ENCODE measurements around the gene ZIC5.

The ZIC5 gene

GRCh38 chr13:99959127-99959539 lies 12.4 kb downstream of the ZIC5 start:
- Histone ChIP-seq H4K91ac (ENCODE audit: low read depth, low read length, poor library complexity) (no peak overlapping the region), H3K18ac (ENCODE audit: low read length) (no peak overlapping the region), H3K36me3 (replicated peaks in 1 of 2; ENCODE audit: control insufficient read depth in 2 of 2, insufficient read depth in 2 of 2, low read length in 2 of 2) (peaks cover 0 to 15% of the 10 kb centered on the region in 2 donors), H4K8ac (ENCODE audit: low read depth, low read length) (no peak overlapping the region), H2BK12ac (ENCODE audit: low read length) (no peak overlapping the region), H2AK5ac (ENCODE audit: low read depth, low read length) (no peak overlapping the region), H3K4me3 (ENCODE audit: low read length in 2 of 2) (peak overlapping the region; percentile 66 to 70), H2BK5ac (ENCODE audit: low read length) (no peak overlapping the region), H3K23ac (ENCODE audit: low read depth, low read length, poor library complexity) (no peak overlapping the region), H3K4me1 (ENCODE audit: control insufficient read depth in 2 of 2, insufficient read depth in 1 of 2, low read depth in 1 of 2, low read length in 2 of 2) (peaks cover 23 to 48% of the 10 kb centered on the region in 2 donors), H3K4ac (ENCODE audit: low read length) (no peak overlapping the region), H3K27me3 (ENCODE audit: control insufficient read depth in 3 of 3, insufficient read depth in 3 of 3, low read depth in 1 of 3, low read length in 3 of 3) (peaks cover 0 to 9% (median 0%) of the 10 kb centered on the region in 3 experiments), H2BK15ac (ENCODE audit: low read length) (no peak overlapping the region), H3K9me3 (replicated peaks in 1 of 2; ENCODE audit: control insufficient read depth in 2 of 2, insufficient read depth in 1 of 2, low read depth in 1 of 2, low read length in 2 of 2) (no peaks in the 10 kb centered on the region), H2AFZ (ENCODE audit: low read length) (peak overlapping the region; percentile 79), H3K9ac (ENCODE audit: low read depth, low read length, poor library complexity) (no peak overlapping the region), H3K14ac (ENCODE audit: low read length) (no peak overlapping the region), H3K79me1 (ENCODE audit: low read depth, low read length) (peaks cover 2% of the 10 kb centered on the region), H2BK120ac (ENCODE audit: low read depth, low read length) (no peak overlapping the region), H3K4me2 (ENCODE audit: insufficient read depth, low read length, poor library complexity, severe bottlenecking) (peak overlapping the region; percentile 88), H3K27ac (replicated peaks; ENCODE audit: low read length) (peak overlapping the region; percentile 30)
- no CpG with 5 or more reads among the region's 10 CpGs for WGBS, 2 donors (ENCODE audit: extremely low coverage in 2 of 2, insufficient read length in 2 of 2, insufficient replicate concordance in 1 of 2)
- no peak for DNase-seq (ENCODE audit: low spot score)

- Histone ChIP-seq H3K4me1 (ENCODE audit: control insufficient read depth in 2 of 2, insufficient read depth in 1 of 2, low read depth in 1 of 2, low read length in 2 of 2) (peaks cover 23 to 42% of the 10 kb centered on the region in 2 donors), H3K18ac (ENCODE audit: low read length) (peak overlapping the region; percentile 69), H2BK15ac (ENCODE audit: low read length) (no peak overlapping the region), H2BK12ac (ENCODE audit: low read length) (no peak overlapping the region), H3K9me3 (replicated peaks in 1 of 2; ENCODE audit: control insufficient read depth in 2 of 2, insufficient read depth in 1 of 2, low read depth in 1 of 2, low read length in 2 of 2) (no peaks in the 10 kb centered on the region), H3K4ac (ENCODE audit: low read length) (no peak overlapping the region), H3K4me2 (ENCODE audit: insufficient read depth, low read length, poor library complexity, severe bottlenecking) (peak overlapping the region; percentile 88), H3K23ac (ENCODE audit: low read depth, low read length, poor library complexity) (no peak overlapping the region), H3K36me3 (replicated peaks in 1 of 2; ENCODE audit: control insufficient read depth in 2 of 2, insufficient read depth in 2 of 2, low read length in 2 of 2) (peaks cover 0 to 10% of the 10 kb centered on the region in 2 donors), H3K79me1 (ENCODE audit: low read depth, low read length) (peaks cover 2% of the 10 kb centered on the region), H3K14ac (ENCODE audit: low read length) (no peak overlapping the region), H2AK5ac (ENCODE audit: low read depth, low read length) (no peak overlapping the region), H3K27me3 (ENCODE audit: control insufficient read depth in 3 of 3, insufficient read depth in 3 of 3, low read depth in 1 of 3, low read length in 3 of 3) (peaks cover 0 to 9% (median 0%) of the 10 kb centered on the region in 3 experiments), H4K91ac (ENCODE audit: low read depth, low read length, poor library complexity) (no peak overlapping the region), H2AFZ (ENCODE audit: low read length) (peak overlapping the region; percentile 79), H2BK5ac (ENCODE audit: low read length) (no peak overlapping the region), H4K8ac (ENCODE audit: low read depth, low read length) (no peak overlapping the region), H2BK120ac (ENCODE audit: low read depth, low read length) (no peak overlapping the region), H3K27ac (replicated peaks; ENCODE audit: low read length) (peak overlapping the region; percentile 30), H3K4me3 (ENCODE audit: low read length in 2 of 2) (peak overlapping the region; percentile 27 to 66), H3K9ac (ENCODE audit: low read depth, low read length, poor library complexity) (no peak overlapping the region)
- WGBS, 2 donors (ENCODE audit: extremely low coverage in 2 of 2, insufficient read length in 2 of 2, insufficient replicate concordance in 1 of 2): no CpG with 5 or more reads among the region's 35 CpGs
- no peak for DNase-seq (ENCODE audit: low spot score)
These were observed 13.0 kb downstream of the ZIC5 start for GRCh38 chr13:99958406-99959126.

DNA sequence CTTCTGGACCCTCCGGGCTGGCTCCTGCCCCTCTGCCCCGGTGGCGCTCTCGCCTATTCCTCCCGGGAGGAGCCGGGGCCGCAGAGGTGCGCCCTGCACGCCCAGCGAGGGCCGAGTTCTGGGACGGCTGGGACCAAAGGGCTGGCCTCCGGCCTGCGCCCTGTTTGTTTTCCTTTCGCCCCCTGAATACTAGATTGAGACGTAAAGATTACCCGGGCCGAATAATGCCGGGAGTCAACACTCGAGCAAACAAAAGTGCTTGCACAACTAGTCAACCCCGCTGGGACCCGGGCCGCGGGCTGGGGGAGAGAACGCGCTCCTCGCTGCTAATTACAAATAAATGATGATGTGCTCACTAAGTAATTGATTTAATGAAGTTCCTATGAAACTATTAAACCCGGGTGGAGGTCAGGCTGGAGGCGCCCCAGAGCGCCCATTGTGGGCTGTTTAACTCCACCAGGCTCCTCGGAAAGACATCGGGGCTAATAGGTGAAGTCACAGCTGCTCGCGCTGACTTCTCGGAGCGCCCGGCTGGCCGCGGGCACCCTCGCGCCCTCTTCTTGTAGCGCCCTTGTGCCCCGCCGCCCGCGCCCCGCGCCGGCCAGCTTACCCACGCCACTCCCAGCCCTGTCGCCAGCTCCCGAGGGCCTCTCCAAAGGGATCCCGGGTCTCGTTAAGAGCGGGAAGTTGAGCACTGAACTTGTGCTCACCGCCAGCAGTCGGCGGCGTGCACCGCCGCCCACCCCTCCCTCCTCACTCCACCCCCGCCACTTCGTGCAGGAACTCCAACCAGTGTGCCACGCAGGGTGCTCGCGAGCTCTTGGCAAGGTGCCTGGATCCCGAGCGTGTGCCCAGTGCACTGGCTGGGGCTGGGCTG lies 14.9 kb downstream of the ZIC5 start:
- Histone ChIP-seq H3K9me3 (replicated peaks in 1 of 2; ENCODE audit: control insufficient read depth in 2 of 2, insufficient read depth in 1 of 2, low read depth in 1 of 2, low read length in 2 of 2) (no peaks in the 10 kb centered on the region), H3K18ac (ENCODE audit: low read length) (peak overlapping the region; percentile 98), H2AFZ (ENCODE audit: low read length) (peak overlapping the region; percentile 79), H2BK15ac (ENCODE audit: low read length) (peak overlapping the region; percentile 99), H2BK5ac (ENCODE audit: low read length) (peak overlapping the region; percentile 91), H4K8ac (ENCODE audit: low read depth, low read length) (no peak overlapping the region), H3K23ac (ENCODE audit: low read depth, low read length, poor library complexity) (peak overlapping the region; percentile 83), H3K9ac (ENCODE audit: low read depth, low read length, poor library complexity) (peak overlapping the region; percentile 88), H4K91ac (ENCODE audit: low read depth, low read length, poor library complexity) (peak overlapping the region; percentile 99), H3K27me3 (ENCODE audit: control insufficient read depth in 3 of 3, insufficient read depth in 3 of 3, low read depth in 1 of 3, low read length in 3 of 3) (peaks cover 0 to 9% (median 0%) of the 10 kb centered on the region in 3 experiments), H2BK120ac (ENCODE audit: low read depth, low read length) (peak overlapping the region; percentile 97), H3K27ac (replicated peaks; ENCODE audit: low read length) (no peak overlapping the region), H2BK12ac (ENCODE audit: low read length) (peak overlapping the region; percentile 99), H3K4me2 (ENCODE audit: insufficient read depth, low read length, poor library complexity, severe bottlenecking) (peak overlapping the region; percentile 95), H3K14ac (ENCODE audit: low read length) (peak overlapping the region; percentile 75), H3K4me1 (ENCODE audit: control insufficient read depth in 2 of 2, insufficient read depth in 1 of 2, low read depth in 1 of 2, low read length in 2 of 2) (peaks cover 23 to 31% of the 10 kb centered on the region in 2 donors), H3K4ac (ENCODE audit: low read length) (peak overlapping the region; percentile 99), H2AK5ac (ENCODE audit: low read depth, low read length) (peak overlapping the region; percentile 72), H3K4me3 (ENCODE audit: low read length in 2 of 2) (peak overlapping the region; percentile 66 to 76), H3K36me3 (replicated peaks in 1 of 2; ENCODE audit: control insufficient read depth in 2 of 2, insufficient read depth in 2 of 2, low read length in 2 of 2) (no peaks in the 10 kb centered on the region), H3K79me1 (ENCODE audit: low read depth, low read length) (peaks cover 2% of the 10 kb centered on the region)
- no peak for DNase-seq (ENCODE audit: low spot score)
- no CpG with 5 or more reads among the region's 68 CpGs for WGBS, 2 donors (ENCODE audit: extremely low coverage in 2 of 2, insufficient read length in 2 of 2, insufficient replicate concordance in 1 of 2)

Measured in neuronal stem cell (in vitro differentiated cells).